GM21723 (cell line): ENCODE measurements around the gene BRMS1.
"Not testable (repeated sequence)": the region's sequence is repeated elsewhere in the genome, so short reads cannot be mapped to it uniquely, and the experiment has no call there.

Experiments used
- ATAC-seq: cut with Tn5 transposase; IDR thresholded peaks from one replicate; pipeline ENCODE4 v1.9.1; 2021; ENCODE audit warnings: mild to moderate bottlenecking, moderate library complexity; ENCODE audit not compliant: unreplicated experiment

The BRMS1 gene

DNA sequence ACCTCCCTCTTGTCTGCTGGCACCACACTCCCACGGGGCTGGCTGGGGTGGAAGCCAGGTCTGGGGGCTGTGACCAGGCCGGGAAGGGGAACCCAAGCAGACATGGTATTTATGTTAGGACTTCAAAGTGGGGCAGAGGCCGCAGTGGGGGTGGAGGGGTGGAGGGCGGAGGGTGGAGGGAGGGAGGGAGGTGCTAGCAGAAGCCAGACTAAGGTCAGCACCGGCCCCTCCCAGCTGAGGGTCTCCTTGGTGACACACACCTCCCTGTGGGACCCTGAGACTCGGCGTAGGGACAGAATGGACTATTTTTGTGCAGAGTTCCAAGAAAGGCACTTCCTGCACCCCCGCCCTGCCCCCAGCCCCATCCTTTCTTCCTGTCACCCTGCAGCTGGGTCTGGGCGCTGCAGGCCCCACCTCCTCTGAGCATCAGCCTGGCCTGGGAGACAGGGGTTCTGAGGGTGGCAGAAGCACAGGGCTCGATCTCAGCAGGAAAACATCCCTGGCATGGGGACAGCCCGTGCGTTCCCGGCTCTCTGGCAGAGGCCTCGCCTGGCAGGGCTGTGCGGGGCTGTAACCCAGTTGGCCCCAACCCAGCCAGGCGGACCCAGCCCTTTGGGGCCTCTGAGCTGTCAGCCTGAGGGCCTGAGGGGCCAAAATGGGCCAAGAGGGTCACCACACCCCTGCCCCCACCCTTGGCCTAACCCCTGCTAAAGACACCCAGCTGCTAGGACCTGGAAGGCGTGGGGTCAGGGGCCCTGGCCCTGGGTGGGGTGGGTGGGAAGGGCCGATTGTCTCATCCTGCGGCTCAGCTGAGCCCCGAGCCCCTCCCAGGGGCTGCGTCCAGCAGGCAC, 18.4 kb downstream of the BRMS1 start:
- ATAC-seq: no peak

- ATAC-seq: no peak
These were observed 19.6 kb downstream of the BRMS1 start for GRCh38 chr11:66325263-66325671.

GRCh38 chr11:66324664-66325063, 20.2 kb downstream of the BRMS1 start:
- no peak for ATAC-seq

DNA sequence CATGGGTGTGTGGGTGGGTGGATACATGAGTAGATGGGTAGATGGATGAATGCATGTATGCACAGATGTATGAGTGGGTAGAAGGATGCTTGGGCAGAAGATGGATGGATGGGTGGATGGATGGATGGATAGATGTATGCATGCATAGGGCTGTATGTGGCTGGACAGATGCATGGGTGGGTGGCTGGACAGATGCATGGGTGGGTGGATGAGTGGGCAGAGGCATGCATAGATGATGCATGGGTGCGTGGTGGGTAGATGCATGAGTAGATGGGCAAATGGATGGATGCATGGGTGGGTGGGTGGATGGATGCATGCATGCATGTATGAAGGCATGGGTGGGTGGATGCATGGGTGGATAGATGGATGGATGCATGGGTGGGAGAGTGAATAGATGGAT, 21.2 kb downstream of the BRMS1 start:
- ATAC-seq: no peak

DNA sequence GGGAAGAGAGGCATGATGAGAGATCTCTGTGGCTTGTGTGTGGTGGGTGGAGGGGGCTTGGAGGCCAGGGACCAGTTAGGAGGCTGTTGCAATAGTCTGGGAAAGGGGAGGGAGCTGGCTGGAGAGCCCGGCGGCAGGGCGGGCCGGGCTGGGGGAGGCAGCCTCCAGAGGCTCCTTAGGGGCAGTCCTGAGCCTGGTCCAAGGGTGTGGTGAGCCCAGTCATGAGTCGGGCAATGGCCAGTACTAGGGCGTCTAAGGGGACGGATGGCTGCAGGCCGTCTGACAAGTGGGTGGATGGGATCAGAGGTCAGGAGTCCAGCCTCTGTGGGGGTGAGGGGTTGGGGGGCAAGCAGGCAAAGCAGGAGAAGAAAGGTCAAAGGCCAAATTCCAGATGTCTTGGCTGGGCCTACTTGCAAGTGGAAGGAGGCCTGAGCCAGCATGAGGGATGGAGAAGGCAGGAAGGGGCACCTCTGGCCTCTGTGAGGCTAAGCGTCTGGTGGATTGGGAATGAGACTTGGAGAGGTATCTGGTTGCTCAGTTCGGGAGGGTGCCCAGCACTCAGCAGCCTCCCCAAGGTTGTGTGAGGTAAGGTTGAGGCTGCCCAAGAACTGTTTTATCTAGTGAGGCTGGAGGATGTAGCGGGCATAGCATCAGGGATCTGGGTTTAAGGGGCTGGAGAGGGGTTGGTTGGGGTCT, 22.0 kb downstream of the BRMS1 start:
- no peak for ATAC-seq

DNA sequence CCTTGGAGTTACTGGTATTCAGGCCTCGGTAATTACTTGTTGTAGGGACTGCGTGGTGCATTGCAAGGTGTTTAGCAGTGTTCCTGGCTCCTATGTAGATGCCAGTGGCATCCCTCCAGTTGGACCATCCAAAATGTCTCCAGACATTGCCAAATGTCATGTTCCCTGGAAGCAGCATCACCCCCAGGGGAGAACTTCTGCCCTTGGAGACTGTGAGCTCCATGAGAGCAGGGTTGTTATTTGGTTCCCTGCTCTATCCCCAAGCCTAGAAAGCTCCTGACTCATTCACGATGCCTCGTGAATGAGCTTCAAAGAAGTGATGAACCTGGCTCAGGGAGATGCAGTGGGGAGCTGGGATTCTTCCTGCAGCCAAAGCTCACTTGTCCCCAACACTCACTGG, 23.3 kb downstream of the BRMS1 start:
- ATAC-seq: no peak

DNA sequence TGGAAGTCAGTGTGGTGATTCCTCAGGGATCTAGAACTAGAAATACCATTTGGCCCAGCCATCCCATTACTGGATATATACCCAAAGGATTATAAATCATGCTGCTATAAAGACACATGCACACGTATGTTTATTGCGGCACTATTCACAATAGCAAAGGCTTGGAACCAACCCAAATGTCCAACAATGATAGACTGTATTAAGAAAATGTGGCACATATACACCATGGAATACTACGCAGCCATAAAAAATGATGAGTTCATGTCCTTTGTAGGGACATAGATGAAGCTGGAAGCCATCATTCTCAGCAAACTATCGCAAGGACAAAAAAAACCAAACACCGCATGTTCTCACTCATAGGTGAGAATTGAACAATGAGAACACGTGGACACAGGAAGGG, 24.2 kb downstream of the BRMS1 start:
- not testable (repeated sequence) for ATAC-seq

DNA sequence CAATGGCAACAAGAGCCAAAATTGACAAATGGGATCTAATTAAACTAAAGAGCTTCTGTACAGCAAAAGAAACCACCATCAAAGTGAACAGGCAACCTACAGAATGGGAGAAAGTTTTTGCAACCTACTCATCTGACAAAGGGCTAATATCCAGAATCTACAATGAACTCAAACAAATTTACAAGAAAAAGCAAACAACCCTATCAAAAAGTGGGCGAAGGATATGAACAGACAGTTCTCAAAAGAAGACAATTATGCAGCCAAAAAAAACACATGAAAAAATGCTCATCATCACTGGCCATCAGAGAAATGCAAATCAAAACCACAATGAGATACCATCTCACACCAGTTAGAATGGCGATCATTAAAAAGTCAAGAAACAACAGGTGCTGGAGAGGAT, 24.6 kb downstream of the BRMS1 start:
- not testable (repeated sequence) for ATAC-seq

GRCh38 chr11:66318600-66318970, 26.3 kb downstream of the BRMS1 start:
- no peak for ATAC-seq

DNA sequence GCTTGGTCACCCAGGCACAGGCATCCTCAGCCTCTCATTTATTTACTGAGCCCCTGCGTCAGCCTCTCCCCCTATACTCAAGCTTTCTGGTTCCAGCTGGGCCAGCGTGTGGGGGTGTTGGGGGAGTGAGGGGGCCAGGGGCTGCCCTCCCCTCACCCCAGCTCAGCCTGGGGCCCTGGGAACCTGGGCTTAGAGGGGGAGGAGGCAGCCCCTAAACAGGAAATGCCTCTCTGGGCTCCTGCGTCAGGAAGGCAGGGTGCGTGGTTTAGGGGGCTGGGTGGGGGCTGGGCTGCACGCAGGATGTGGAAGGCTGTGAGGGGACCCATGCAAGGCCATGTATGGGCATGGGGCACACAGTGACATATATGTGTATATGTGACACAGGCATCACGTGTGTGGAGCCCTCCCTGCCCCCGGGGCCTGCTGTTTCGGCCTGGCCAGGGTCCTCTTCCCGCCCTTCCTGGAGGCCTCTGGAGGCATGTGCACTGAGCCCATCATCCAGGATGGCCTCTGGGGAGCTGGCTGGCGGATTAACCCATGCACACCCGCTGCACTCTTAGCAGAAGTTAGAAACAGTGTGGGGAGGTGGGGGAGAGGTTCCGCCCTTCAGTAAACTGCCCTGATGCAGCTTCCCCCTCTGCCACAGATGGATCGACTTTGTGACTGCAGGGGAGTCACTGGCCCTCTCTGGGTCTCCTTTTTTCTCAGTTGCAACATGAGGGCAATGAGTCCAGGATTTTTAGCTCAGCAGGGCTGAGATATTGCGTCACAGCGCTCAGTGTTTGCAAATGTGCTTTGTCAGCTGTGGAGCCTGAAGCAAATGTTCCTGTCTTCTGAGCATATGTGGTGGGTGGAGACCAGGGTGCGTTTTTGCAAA, 26.9 kb downstream of the BRMS1 start:
- ATAC-seq: no peak

DNA sequence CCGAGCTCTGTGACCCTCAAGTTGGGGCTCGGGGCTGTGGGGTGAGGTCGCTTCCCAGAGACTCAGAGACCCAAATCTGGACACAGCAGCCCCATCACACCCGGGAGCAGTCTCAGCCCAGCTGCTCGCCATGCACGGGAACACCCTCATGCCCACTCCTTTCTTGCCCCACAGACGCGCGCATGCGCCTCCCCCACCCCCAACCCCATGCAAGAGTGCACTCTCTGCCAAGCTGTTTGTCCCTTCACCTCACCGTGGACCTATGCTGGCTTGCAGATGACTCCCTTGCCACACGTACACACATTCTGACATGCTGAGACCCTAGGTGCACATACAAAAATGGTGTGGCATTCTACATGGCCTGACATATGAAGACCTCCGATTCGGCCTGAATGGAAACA, 27.6 kb downstream of the BRMS1 start:
- ATAC-seq: no peak

- ATAC-seq: no peak
These were observed 28.1 kb downstream of the BRMS1 start, which contains the start of gene CD248 for GRCh38 chr11:66316849-66317251. Gene CD248 (minus strand): TSS chr11:66317044. CDS start chr11:66317027, 17 bp downstream.

DNA sequence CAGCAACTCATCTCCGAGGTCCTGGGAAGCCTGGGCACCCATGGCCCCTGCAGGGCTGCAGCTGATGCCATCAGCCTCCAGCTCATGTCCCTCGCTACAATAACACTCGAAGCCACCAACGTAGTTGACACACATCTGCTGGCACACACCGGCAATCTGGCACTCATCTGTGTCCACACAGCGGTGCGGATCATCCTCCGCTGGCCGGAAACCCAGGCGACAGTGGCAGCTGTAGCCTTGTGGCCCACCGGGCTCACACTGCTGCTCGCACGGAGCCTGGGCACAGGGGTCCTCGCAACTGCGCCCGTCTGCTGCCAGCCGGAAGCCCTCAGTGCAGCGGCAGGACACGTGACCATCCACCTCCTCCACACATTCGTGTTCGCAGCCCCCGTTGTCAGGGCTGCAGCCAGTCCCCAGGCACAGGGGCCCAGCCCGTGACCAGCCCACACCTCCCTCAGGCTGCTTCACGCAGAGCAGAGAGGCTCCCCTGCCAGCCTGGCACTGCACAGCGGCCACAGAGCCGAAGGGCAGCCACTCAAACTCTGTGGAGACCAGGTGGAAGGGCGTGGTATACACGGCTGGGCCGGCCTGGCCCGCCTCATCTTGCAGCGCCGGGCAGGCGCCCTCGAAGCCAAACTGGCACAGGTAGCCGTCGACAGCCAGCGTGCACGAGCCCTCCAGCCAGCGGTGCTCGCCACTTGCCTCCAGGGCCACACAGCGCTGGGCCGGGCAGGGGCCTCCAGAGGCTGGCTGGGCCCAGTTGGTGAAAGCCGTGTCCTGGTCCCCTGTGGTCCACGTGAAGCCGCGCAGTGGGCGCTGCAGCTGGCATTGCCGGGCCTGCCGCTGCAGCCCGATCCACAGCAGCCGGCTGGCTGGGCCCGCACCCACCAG, 28.7 kb downstream of the BRMS1 start:
- ATAC-seq: no peak

- ATAC-seq: no peak
These were observed 29.4 kb downstream of the BRMS1 start for GRCh38 chr11:66315498-66315885.

GRCh38 chr11:66314561-66315497, 30.1 kb downstream of the BRMS1 start:
- ATAC-seq: no peak

- ATAC-seq: no peak
These were observed 30.8 kb downstream of the BRMS1 start for GRCh38 chr11:66314186-66314501.

- no peak for ATAC-seq
These were observed 31.4 kb downstream of the BRMS1 start for GRCh38 chr11:66313321-66314185.

DNA sequence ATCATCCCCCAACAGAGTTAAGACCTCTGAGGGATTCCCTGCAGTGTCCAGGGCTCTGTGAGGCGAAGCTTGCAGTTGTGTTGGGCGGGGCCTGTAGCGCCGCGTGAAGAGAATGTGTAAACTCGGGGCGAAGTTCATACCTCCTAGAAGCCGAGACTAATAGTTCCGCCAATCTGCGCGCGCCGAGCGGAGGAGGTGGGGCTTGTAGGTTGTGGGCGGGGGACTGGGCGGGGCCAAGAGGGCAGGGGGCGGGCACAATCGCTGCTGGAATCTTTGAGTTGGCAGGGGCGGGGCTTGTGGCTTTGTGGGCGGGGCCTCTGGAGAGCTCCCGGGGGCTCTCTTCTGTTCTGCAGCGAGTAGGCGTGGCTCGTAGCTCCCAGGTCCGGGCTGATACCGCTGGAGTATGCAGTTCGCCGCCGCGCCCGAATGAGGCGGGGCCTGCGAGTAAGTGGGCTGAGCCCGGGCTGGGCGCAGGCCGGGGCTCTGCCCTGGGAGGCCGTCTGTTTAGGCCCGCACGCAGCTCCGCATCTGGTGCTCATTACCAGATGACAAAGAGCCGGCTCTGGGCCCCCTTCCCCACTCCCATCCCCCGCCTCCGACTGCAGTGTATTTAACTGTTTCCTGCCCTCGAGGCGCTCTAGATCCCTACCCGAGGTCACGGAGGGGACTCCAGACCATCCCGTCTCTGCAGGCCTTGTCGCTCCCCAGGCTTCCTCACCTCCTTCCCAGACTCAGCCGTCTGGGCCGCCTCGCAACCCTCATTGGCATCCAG, 32.2 kb downstream of the BRMS1 start:
- ATAC-seq: peak; percentile 71
